Calu3 (cell line): ENCODE measurements around the gene QSOX1. TPM values are rescaled to one million over a fixed set of nuclear protein-coding genes. Genes with fewer than 3 reads are reported as not detected.

Experiments
- BruUV-seq: library from RNA; stranded (reverse); fragments of 400-500 nt; replicated peaks from 2 replicates; lab custom pipeline; 2021; lab: Mats Ljungman, UMichigan
- CTCF ChIA-PET: fragments of 300-600 bp; sonication (Branson Sonifier 250); formaldehyde crosslinking; loops from one replicate; lab custom pipeline; 2022; ENCODE audit warnings: antibody characterized with exemption; lab: Charles Lee
- DNase-seq: peaks from one replicate; pipeline ENCODE4 v3.0.0; 2022
- H3K27ac Mint-ChIP-seq: one replicate; pipeline ENCODE4 v1.8.0; 2022; ENCODE audit warnings: mixed read lengths; ENCODE audit not compliant: unreplicated experiment
- H3K27me3 Mint-ChIP-seq: one replicate; pipeline ENCODE4 v1.8.0; 2022; ENCODE audit warnings: mixed read lengths; ENCODE audit not compliant: unreplicated experiment
- H3K36me3 Mint-ChIP-seq: one replicate; pipeline ENCODE4 v1.8.0; 2022; ENCODE audit warnings: mild to moderate bottlenecking, moderate library complexity, mixed read lengths; ENCODE audit not compliant: insufficient read depth, unreplicated experiment
- H3K4me1 Mint-ChIP-seq: one replicate; pipeline ENCODE4 v1.8.0; 2022; ENCODE audit warnings: mild to moderate bottlenecking, low read depth, mixed read lengths; ENCODE audit not compliant: unreplicated experiment
- H3K4me3 Mint-ChIP-seq: one replicate; pipeline ENCODE4 v1.8.0; 2022; ENCODE audit warnings: mild to moderate bottlenecking, low read depth, moderate library complexity, mixed read lengths; ENCODE audit not compliant: unreplicated experiment
- H3K9me3 Mint-ChIP-seq: one replicate; pipeline ENCODE4 v1.8.0; 2022; ENCODE audit warnings: low read depth, mixed read lengths; ENCODE audit not compliant: unreplicated experiment
- intact Hi-C: fragments of 100-400 bp; cut with micrococcal nuclease; formaldehyde crosslinking; loops from one replicate; pipeline ENCODE4 v1.10.0; 2022; ENCODE audit not compliant: unreplicated experiment
- total RNA-seq: library from RNA; stranded (reverse); gene quantifications from 2 replicates; pipeline ENCODE4 v1.2.3, GENCODE V29; 2022
- TF ChIP-seq, protein P1 (sequence below): fragments of 200-600 bp; IDR thresholded peaks from one replicate; pipeline ENCODE4 v1.8.0; 2022; ENCODE audit warnings: antibody characterized with exemption; ENCODE audit not compliant: unreplicated experiment

The QSOX1 gene
- total RNA-seq, 1 experiment from 2014 or later, result 462 TPM

DNA sequence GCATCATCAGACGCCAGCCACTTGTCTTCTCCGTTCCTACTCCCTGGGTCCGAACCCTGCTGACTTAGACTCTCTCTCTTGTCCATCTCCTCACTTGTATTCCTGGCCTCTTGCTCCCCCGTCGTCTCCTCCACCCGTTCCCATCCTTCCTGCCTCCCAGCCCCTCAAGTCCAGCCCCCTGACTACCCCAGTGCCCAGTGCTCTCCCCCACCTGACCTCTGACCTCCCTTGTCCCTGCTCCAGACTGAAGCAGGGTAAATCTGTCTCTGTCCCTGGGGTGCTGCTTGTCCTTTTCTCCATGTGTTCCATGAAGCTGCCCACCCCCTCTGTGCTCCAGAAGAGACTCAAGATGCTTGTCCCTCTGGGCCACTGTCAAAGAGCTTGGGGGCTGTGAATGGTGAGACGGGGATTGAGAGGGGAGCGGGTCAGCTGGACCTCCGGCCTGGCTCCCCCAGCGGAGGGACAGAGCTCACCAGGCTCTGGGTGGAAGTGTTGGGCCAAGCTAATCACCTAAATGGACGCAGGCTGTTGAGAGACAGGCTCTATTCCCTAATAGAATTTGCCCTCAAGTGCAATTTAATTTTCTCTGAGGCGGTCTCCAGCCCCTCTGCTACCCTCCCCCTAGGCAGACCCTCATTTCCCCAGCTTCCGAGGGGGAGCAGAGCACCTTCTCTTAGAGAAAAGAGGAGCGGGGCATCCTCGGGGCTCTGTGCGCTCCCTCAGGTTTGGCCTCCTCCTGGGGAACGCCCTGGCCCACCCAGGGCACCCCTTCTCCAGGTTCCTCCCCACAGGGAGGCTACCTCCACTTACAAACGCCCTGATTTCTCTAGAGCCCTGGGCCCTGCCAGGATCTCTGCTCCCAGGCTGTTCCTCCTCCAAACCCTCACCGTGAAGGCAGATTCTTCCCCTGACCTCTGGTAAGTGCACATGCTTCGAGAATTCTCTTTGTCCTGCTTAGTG is 64.4 kb downstream of the QSOX1 start:
- BruUV-seq, result no TSS peak
- TF ChIP-seq, protein P1, sequence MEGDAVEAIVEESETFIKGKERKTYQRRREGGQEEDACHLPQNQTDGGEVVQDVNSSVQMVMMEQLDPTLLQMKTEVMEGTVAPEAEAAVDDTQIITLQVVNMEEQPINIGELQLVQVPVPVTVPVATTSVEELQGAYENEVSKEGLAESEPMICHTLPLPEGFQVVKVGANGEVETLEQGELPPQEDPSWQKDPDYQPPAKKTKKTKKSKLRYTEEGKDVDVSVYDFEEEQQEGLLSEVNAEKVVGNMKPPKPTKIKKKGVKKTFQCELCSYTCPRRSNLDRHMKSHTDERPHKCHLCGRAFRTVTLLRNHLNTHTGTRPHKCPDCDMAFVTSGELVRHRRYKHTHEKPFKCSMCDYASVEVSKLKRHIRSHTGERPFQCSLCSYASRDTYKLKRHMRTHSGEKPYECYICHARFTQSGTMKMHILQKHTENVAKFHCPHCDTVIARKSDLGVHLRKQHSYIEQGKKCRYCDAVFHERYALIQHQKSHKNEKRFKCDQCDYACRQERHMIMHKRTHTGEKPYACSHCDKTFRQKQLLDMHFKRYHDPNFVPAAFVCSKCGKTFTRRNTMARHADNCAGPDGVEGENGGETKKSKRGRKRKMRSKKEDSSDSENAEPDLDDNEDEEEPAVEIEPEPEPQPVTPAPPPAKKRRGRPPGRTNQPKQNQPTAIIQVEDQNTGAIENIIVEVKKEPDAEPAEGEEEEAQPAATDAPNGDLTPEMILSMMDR, result no peak
- Mint-ChIP-seq H3K9me3 (no peaks in the 10 kb centered on the region), H3K4me3 (no peak overlapping the region), H3K27ac (no peak overlapping the region), H3K36me3 (peaks cover 7% of the 10 kb centered on the region), H3K4me1 (no peaks in the 10 kb centered on the region), H3K27me3 (peaks cover 50% of the 10 kb centered on the region)
- no peak for DNase-seq
- CTCF ChIA-PET, result no interaction called here
- intact Hi-C loops, result no loop called here

DNA sequence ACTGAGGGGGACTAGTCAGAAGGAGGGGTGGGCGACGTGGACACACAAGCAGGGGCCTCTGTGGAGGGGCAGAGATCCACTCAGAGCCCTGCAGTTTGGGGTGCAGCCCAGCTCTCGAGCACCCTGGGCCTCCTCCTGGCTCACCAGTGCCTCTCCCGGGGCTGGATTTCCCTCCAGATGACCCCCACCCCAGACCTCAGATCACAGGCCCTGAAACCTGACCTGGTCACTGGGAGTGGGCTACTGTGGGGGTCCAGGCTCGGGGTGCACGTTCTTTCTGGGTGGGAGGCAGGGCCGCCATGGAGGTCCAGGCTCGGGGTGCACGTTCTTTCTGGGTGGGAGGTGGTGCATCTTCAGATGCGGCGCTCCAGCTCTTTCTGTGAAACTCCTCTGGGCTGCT is 65.1 kb downstream of the QSOX1 start:
- no peaks in the 10 kb centered on the region for H3K4me1 Mint-ChIP-seq
- no peak overlapping the region for H3K4me3 Mint-ChIP-seq
- intact Hi-C loops, result no loop called here
- peaks cover 7% of the 10 kb centered on the region for H3K36me3 Mint-ChIP-seq
- no peak overlapping the region for H3K27ac Mint-ChIP-seq
- no peak for DNase-seq
- H3K27me3 Mint-ChIP-seq, result peaks cover 57% of the 10 kb centered on the region
- CTCF ChIA-PET, result no interaction called here
- no TSS peak for BruUV-seq
- H3K9me3 Mint-ChIP-seq, result no peaks in the 10 kb centered on the region
- TF ChIP-seq, protein P1, result no peak

DNA sequence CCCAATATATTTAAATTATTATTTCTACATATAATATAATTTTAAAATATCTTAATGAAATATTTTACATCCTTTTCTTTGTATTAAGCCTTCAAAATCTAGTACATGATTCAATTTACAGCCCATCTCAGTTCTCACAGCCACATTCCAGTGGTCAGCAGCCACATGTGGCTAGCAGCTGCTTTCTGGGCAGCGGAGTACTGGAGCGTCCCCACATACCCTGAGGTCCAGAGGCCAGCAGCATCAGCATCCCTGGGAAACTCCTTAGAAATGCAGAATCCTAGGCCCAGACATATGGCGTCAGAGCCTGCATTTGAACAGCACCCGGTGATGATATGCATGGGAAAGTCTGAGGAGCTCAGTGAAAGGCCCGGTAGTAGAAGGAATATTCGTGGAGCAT is 66.8 kb downstream of the QSOX1 start:
- intact Hi-C loops, result no loop called here
- no peak overlapping the region for H3K4me3 Mint-ChIP-seq
- TF ChIP-seq, protein P1, result no peak

DNA sequence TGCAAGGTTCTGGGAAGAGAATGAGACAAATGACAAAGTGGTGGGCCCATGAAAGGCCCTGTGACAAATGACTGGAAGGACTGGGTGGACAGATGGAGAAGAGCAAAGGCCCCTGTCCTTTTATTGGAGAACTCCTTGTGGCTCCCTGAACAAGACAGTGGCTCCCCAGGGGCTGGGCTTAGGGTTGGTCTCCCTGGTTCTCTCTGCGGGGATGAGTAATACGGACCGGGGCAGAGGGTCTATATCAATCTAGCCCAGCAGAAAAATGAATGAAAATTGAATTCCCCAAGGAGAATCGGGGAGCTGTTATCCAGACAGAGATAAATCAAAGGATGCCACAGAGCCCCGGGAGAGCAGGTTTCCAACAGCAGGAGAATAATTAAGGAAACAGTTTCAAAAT is 70.2 kb downstream of the QSOX1 start:
- TF ChIP-seq, protein P1, result no peak
- Mint-ChIP-seq H3K36me3 (peaks cover 19% of the 10 kb centered on the region), H3K4me3 (no peak overlapping the region), H3K27me3 (peaks cover 81% of the 10 kb centered on the region), H3K9me3 (no peaks in the 10 kb centered on the region), H3K27ac (no peak overlapping the region), H3K4me1 (no peaks in the 10 kb centered on the region)
- intact Hi-C loops, result no loop called here
- DNase-seq, result no peak
- no TSS peak for BruUV-seq
- CTCF ChIA-PET, result interaction anchor here (0.5 kb wide), 1 partner anchor 932 kb away, joined by 3 read pairs; the partner anchor contains the start of gene SOAT1

More for the DNA sequence above, 66.8 kb downstream of the QSOX1 start:
- CTCF ChIA-PET, result no interaction called here
- DNase-seq, result no peak
- no peaks in the 10 kb centered on the region for H3K9me3 Mint-ChIP-seq
- no TSS peak for BruUV-seq
- peaks cover 70% of the 10 kb centered on the region for H3K27me3 Mint-ChIP-seq
- H3K36me3 Mint-ChIP-seq, result peaks cover 7% of the 10 kb centered on the region
- H3K27ac Mint-ChIP-seq, result no peak overlapping the region
- no peaks in the 10 kb centered on the region for H3K4me1 Mint-ChIP-seq
